HG03108 (cell line): ENCODE results near the gene PRPSAP2.

Experiments used
- ATAC-seq: cut with Tn5 transposase; IDR thresholded peaks from one replicate; pipeline ENCODE4 v1.9.1; 2021; ENCODE audit warnings: moderate library complexity; ENCODE audit not compliant: unreplicated experiment

PRPSAP2 gene

GRCh38 chr17:18978050-18978449 lies 120.1 kb downstream of the PRPSAP2 start:
- ATAC-seq, result no peak

- ATAC-seq, result no peak
Measured at GRCh38 chr17:18978655-18979054, 120.7 kb downstream of the PRPSAP2 start.
